ENCODE results near the gene HNRNPU.

HNRNPU gene

DNA sequence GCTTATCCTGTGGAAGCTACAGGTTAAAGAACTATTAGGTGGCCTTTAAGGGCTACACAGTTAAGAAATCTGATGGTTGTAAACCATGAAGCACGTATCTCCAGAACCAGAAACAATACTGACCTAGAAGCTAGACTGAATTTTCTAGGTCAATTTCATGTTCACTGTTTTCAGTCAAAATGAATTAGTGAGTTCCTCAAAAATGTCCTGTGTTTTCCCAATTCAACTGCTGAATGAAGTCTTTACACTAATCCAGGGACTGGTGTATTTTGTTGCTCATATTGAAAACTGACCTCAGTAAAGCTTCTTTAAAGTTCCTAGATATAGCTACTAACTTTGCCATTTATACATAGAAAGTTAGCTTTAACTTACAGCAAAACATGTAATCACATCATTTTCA, 6.0 kb downstream of the HNRNPU start:
- Histone ChIP-seq H2BK12ac (ENCODE audit: low read length in 2 of 2) (no peak overlapping the region), H3K27ac (ENCODE audit: low read length, poor library complexity, severe bottlenecking) (no peak overlapping the region), H3K79me1 (replicated peaks; ENCODE audit: low read length, poor library complexity, severe bottlenecking) (peaks cover 3% of the 10 kb centered on the region), H3K18ac (ENCODE audit: low read depth in 1 of 2, low read length in 2 of 2) (no peak overlapping the region), H2BK15ac (ENCODE audit: low read depth, poor library complexity, severe bottlenecking) (no peak overlapping the region), H3K4ac (ENCODE audit: low read depth in 1 of 2, low read length in 2 of 2) (no peak overlapping the region), H2BK120ac (ENCODE audit: low read depth, low read length) (no peak overlapping the region), H4K8ac (ENCODE audit: low read length) (no peak overlapping the region), H2BK5ac (ENCODE audit: low read depth, low read length, poor library complexity, severe bottlenecking) (no peak overlapping the region), H3K36me3 (ENCODE audit: control insufficient read depth in 1 of 2, insufficient read depth in 2 of 2, low read depth in 1 of 2, low read length in 2 of 2) (peaks cover 13 to 91% of the 10 kb centered on the region in 2 experiments), H3K9ac (ENCODE audit: low read length) (peak overlapping the region; percentile 96), H3K14ac (ENCODE audit: low read length in 2 of 2) (no peak overlapping the region), H2AFZ (ENCODE audit: low read depth, low read length) (no peak overlapping the region), H4K91ac (ENCODE audit: low read length) (no peak overlapping the region), H3K27me3 (ENCODE audit: control insufficient read depth in 1 of 2, insufficient read depth in 1 of 2, low read length in 2 of 2) (no peaks in the 10 kb centered on the region), H3K4me1 (ENCODE audit: control insufficient read depth, insufficient read depth, low read depth, low read length) (peaks cover 4% of the 10 kb centered on the region), H3K4me3 (ENCODE audit: insufficient read depth in 1 of 2, low read depth in 1 of 2, low read length in 2 of 2) (no peak overlapping the region), H3K9me3 (ENCODE audit: control insufficient read depth, low read length) (no peaks in the 10 kb centered on the region), H3K4me2 (ENCODE audit: low read length, poor library complexity, severe bottlenecking) (no peak overlapping the region), H3K23ac (ENCODE audit: low read length in 2 of 2) (no peak overlapping the region), H2AK5ac (ENCODE audit: low read length, severe bottlenecking) (no peak overlapping the region)
- DNase-seq = no peak
- WGBS = 100% methylated on average over 1 of the region's 1 CpG

DNA sequence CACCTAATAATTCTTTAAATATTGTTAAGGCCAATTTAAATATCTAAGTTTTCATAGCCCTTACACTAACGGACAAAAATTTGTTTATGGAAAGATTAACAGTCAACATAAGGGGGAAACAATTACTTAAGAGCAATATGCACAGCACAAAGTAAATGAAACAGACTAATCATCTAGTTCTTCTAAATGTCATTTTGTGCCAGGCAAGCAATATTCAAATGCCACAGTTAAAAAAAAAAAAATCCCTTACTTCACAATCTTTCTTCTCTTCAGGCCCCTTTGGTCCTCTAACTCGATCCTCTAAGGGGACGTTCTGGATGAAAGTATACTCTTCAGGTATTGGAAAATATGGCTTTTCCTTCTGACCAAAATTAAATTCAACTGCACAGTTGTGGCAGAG, 6.6 kb downstream of the HNRNPU start:
- Histone ChIP-seq H3K27me3 (ENCODE audit: control insufficient read depth in 1 of 2, insufficient read depth in 1 of 2, low read length in 2 of 2) (no peaks in the 10 kb centered on the region), H2BK5ac (ENCODE audit: low read depth, low read length, poor library complexity, severe bottlenecking) (no peak overlapping the region), H3K4me3 (ENCODE audit: insufficient read depth in 1 of 2, low read depth in 1 of 2, low read length in 2 of 2) (no peak overlapping the region), H3K79me1 (replicated peaks; ENCODE audit: low read length, poor library complexity, severe bottlenecking) (peaks cover 3% of the 10 kb centered on the region), H3K36me3 (ENCODE audit: control insufficient read depth in 1 of 2, insufficient read depth in 2 of 2, low read depth in 1 of 2, low read length in 2 of 2) (peaks cover 13 to 97% of the 10 kb centered on the region in 2 experiments), H3K18ac (ENCODE audit: low read depth in 1 of 2, low read length in 2 of 2) (no peak overlapping the region), H2BK120ac (ENCODE audit: low read depth, low read length) (no peak overlapping the region), H3K4ac (ENCODE audit: low read depth in 1 of 2, low read length in 2 of 2) (no peak overlapping the region), H3K9me3 (ENCODE audit: control insufficient read depth, low read length) (no peaks in the 10 kb centered on the region), H3K23ac (ENCODE audit: low read length in 2 of 2) (no peak overlapping the region), H2BK12ac (ENCODE audit: low read length in 2 of 2) (no peak overlapping the region), H4K8ac (ENCODE audit: low read length) (no peak overlapping the region), H3K27ac (ENCODE audit: low read length, poor library complexity, severe bottlenecking) (no peak overlapping the region), H2BK15ac (ENCODE audit: low read depth, poor library complexity, severe bottlenecking) (no peak overlapping the region), H3K4me1 (ENCODE audit: control insufficient read depth, insufficient read depth, low read depth, low read length) (peaks cover 4% of the 10 kb centered on the region), H3K9ac (ENCODE audit: low read length) (peak overlapping the region; percentile 96), H4K91ac (ENCODE audit: low read length) (no peak overlapping the region), H2AK5ac (ENCODE audit: low read length, severe bottlenecking) (no peak overlapping the region), H3K4me2 (ENCODE audit: low read length, poor library complexity, severe bottlenecking) (no peak overlapping the region), H2AFZ (ENCODE audit: low read depth, low read length) (no peak overlapping the region), H3K14ac (ENCODE audit: low read length in 2 of 2) (no peak overlapping the region)
- DNase-seq = no peak
- WGBS = 100% methylated on average over 2 of the region's 3 CpGs

- Histone ChIP-seq H3K9me3 (ENCODE audit: control insufficient read depth, low read length) (no peaks in the 10 kb centered on the region), H4K8ac (ENCODE audit: low read length) (no peak overlapping the region), H2AK5ac (ENCODE audit: low read length, severe bottlenecking) (no peak overlapping the region), H3K36me3 (ENCODE audit: control insufficient read depth in 1 of 2, insufficient read depth in 2 of 2, low read depth in 1 of 2, low read length in 2 of 2) (peaks cover 11 to 100% of the 10 kb centered on the region in 2 experiments), H3K27me3 (ENCODE audit: control insufficient read depth in 1 of 2, insufficient read depth in 1 of 2, low read length in 2 of 2) (no peaks in the 10 kb centered on the region), H2BK15ac (ENCODE audit: low read depth, poor library complexity, severe bottlenecking) (no peak overlapping the region), H4K91ac (ENCODE audit: low read length) (no peak overlapping the region), H2BK5ac (ENCODE audit: low read depth, low read length, poor library complexity, severe bottlenecking) (no peak overlapping the region), H2AFZ (ENCODE audit: low read depth, low read length) (no peak overlapping the region), H3K18ac (ENCODE audit: low read depth in 1 of 2, low read length in 2 of 2) (no peak overlapping the region), H3K79me1 (replicated peaks; ENCODE audit: low read length, poor library complexity, severe bottlenecking) (peaks cover 3% of the 10 kb centered on the region), H2BK120ac (ENCODE audit: low read depth, low read length) (no peak overlapping the region), H3K23ac (ENCODE audit: low read length in 2 of 2) (no peak overlapping the region), H3K4ac (ENCODE audit: low read depth in 1 of 2, low read length in 2 of 2) (no peak overlapping the region), H3K4me1 (ENCODE audit: control insufficient read depth, insufficient read depth, low read depth, low read length) (peaks cover 3% of the 10 kb centered on the region), H3K4me3 (ENCODE audit: insufficient read depth in 1 of 2, low read depth in 1 of 2, low read length in 2 of 2) (no peak overlapping the region), H3K27ac (ENCODE audit: low read length, poor library complexity, severe bottlenecking) (no peak overlapping the region), H3K14ac (ENCODE audit: low read length in 2 of 2) (no peak overlapping the region), H3K9ac (ENCODE audit: low read length) (peak overlapping the region; percentile 4), H2BK12ac (ENCODE audit: low read length in 2 of 2) (no peak overlapping the region), H3K4me2 (ENCODE audit: low read length, poor library complexity, severe bottlenecking) (no peak overlapping the region)
- WGBS = 92% methylated on average over 4 of the region's 7 CpGs
- no peak for DNase-seq
These were observed 9.3 kb downstream of the HNRNPU start for GRCh38 chr1:244854865-244855578.

GRCh38 chr1:244854166-244854565, 10.2 kb downstream of the HNRNPU start:
- no peak overlapping the region for H3K14ac ChIP-seq (ENCODE audit: low read length in 2 of 2)
- H2BK12ac ChIP-seq (ENCODE audit: low read length in 2 of 2) = no peak overlapping the region
- no peak for DNase-seq
- H3K4ac ChIP-seq (ENCODE audit: low read depth in 1 of 2, low read length in 2 of 2) = no peak overlapping the region
- no peaks in the 10 kb centered on the region for H3K27me3 ChIP-seq (ENCODE audit: control insufficient read depth in 1 of 2, insufficient read depth in 1 of 2, low read length in 2 of 2)
- H3K79me1 ChIP-seq (replicated peaks; ENCODE audit: low read length, poor library complexity, severe bottlenecking) = peaks cover 3% of the 10 kb centered on the region
- no peak overlapping the region for H3K23ac ChIP-seq (ENCODE audit: low read length in 2 of 2)
- no peak overlapping the region for H4K8ac ChIP-seq (ENCODE audit: low read length)
- no peak overlapping the region for H2AFZ ChIP-seq (ENCODE audit: low read depth, low read length)
- no peak overlapping the region for H3K18ac ChIP-seq (ENCODE audit: low read depth in 1 of 2, low read length in 2 of 2)
- H3K36me3 ChIP-seq (ENCODE audit: control insufficient read depth in 1 of 2, insufficient read depth in 2 of 2, low read depth in 1 of 2, low read length in 2 of 2) = peaks cover 7 to 100% of the 10 kb centered on the region in 2 experiments
- no peak overlapping the region for H3K9ac ChIP-seq (ENCODE audit: low read length)
- no peak overlapping the region for H4K91ac ChIP-seq (ENCODE audit: low read length)
- no peak overlapping the region for H2BK120ac ChIP-seq (ENCODE audit: low read depth, low read length)
- H2BK5ac ChIP-seq (ENCODE audit: low read depth, low read length, poor library complexity, severe bottlenecking) = no peak overlapping the region
- no peak overlapping the region for H2AK5ac ChIP-seq (ENCODE audit: low read length, severe bottlenecking)
- H2BK15ac ChIP-seq (ENCODE audit: low read depth, poor library complexity, severe bottlenecking) = no peak overlapping the region
- H3K9me3 ChIP-seq (ENCODE audit: control insufficient read depth, low read length) = no peaks in the 10 kb centered on the region
- H3K27ac ChIP-seq (ENCODE audit: low read length, poor library complexity, severe bottlenecking) = no peak overlapping the region
- H3K4me3 ChIP-seq (ENCODE audit: insufficient read depth in 1 of 2, low read depth in 1 of 2, low read length in 2 of 2) = no peak overlapping the region
- H3K4me2 ChIP-seq (ENCODE audit: low read length, poor library complexity, severe bottlenecking) = no peak overlapping the region
- no peaks in the 10 kb centered on the region for H3K4me1 ChIP-seq (ENCODE audit: control insufficient read depth, insufficient read depth, low read depth, low read length)
- 91% methylated on average over 3 of the region's 5 CpGs for WGBS

All from mesenchymal stem cell (in vitro differentiated cells and primary cell).